HepG2 (cell line): Measurements from ENCODE around the gene RPP14. TPM values are rescaled to one million over a fixed set of nuclear protein-coding genes. Genes with fewer than 3 reads are reported as not detected.

Experiments
- NFIC ChIP-seq: IDR thresholded peaks from 2 replicates; pipeline ENCODE4 v1.6.1; 2012; ENCODE audit warnings: mild to moderate bottlenecking, low read length, inconsistent platforms
- NFYC ChIP-seq: IDR thresholded peaks from 2 replicates; pipeline ENCODE4 v1.6.1; 2016; ENCODE audit warnings: missing genetic modification reagents, missing compliant biosample characterization
- RBFOX2 ChIP-seq: fragments of 200-400 bp; formaldehyde crosslinking; IDR thresholded peaks from 2 replicates; pipeline ENCODE4 v1.6.1; 2017; ENCODE audit warnings: low read depth, mild to moderate bottlenecking, low read length
- THAP11 ChIP-seq: IDR thresholded peaks from 2 replicates; pipeline ENCODE4 v1.6.1; 2016; ENCODE audit warnings: missing biosample characterization, missing genetic modification reagents
- ZNF18 ChIP-seq: sonication (generic); formaldehyde crosslinking; IDR thresholded peaks from 2 replicates; pipeline ENCODE4 v1.8.0; 2022; ENCODE audit warnings: mild to moderate bottlenecking, missing genetic modification reagents; ENCODE audit not compliant: insufficient replicate concordance
- ZNF180 ChIP-seq: sonication (generic); formaldehyde crosslinking; IDR thresholded peaks from 2 replicates; pipeline ENCODE4 v1.4.0; 2020; ENCODE audit warnings: low read depth, missing genetic modification reagents, borderline replicate concordance
- ZNF446 ChIP-seq: sonication (generic); formaldehyde crosslinking; IDR thresholded peaks from 2 replicates; pipeline ENCODE4 v1.5.0; 2020; ENCODE audit warnings: mild to moderate bottlenecking, missing genetic modification reagents
- ZNF580 ChIP-seq: IDR thresholded peaks from 2 replicates; pipeline ENCODE4 v1.6.1; 2016; ENCODE audit warnings: low read depth, borderline replicate concordance
- ZNF691 ChIP-seq: sonication (generic); formaldehyde crosslinking; IDR thresholded peaks from 2 replicates; pipeline ENCODE4 v1.4.0; 2020; ENCODE audit warnings: missing genetic modification reagents, low read depth, mild to moderate bottlenecking, borderline replicate concordance
- ZNF839 ChIP-seq: sonication (generic); formaldehyde crosslinking; IDR thresholded peaks from 2 replicates; pipeline ENCODE4 v1.4.0; 2020; ENCODE audit warnings: missing genetic modification reagents, mild to moderate bottlenecking, borderline replicate concordance
- ZSCAN29 ChIP-seq: sonication (generic); formaldehyde crosslinking; conservative IDR thresholded peaks from 2 replicates; pipeline ENCODE4 v1.4.0; 2020; ENCODE audit warnings: mild to moderate bottlenecking, missing genetic modification reagents
- polyA plus RNA-seq, 8 experiments: library from polyadenylated mRNA; depleted of rRNA in 3 of 8; stranded (reverse) in 7 of 8; unstranded in 1 of 8; fragments of >200 nt; fragmentation: Illumina TruSeq in 4 of 8; extraction: Trizol in 4 of 8; gene quantifications; 2 replicates each; pipeline versions ENCODE4 v1.2.1 to v1.2.3, GENCODE V29; 2011 to 2016; ENCODE audit warnings: low read depth in 4 of 8, missing spikeins in 1 of 8, mixed read lengths in 1 of 8; ENCODE audit not compliant: insufficient read depth in 1 of 8
- total RNA-seq, 5 experiments: library from RNA; depleted of rRNA; stranded (reverse); fragments of >200 nt; fragmentation: Illumina TruSeq; extraction: Trizol; gene quantifications; 2 replicates each; pipeline ENCODE4 v1.2.3, GENCODE V29; 2016; ENCODE audit warnings: low read depth in 1 of 5
- TF ChIP-seq, protein P1 (sequence below): sonication (generic); formaldehyde crosslinking; IDR thresholded peaks from 2 replicates; pipeline ENCODE4 v1.4.0; 2020; ENCODE audit warnings: low read depth, mild to moderate bottlenecking, missing genetic modification reagents
- TF ChIP-seq, protein P2 (sequence below): IDR thresholded peaks from 2 replicates; pipeline ENCODE4 v1.6.1; 2016; ENCODE audit warnings: mild to moderate bottlenecking, missing biosample characterization, missing genetic modification reagents

RPP14 gene
- total and polyA plus RNA-seq, 2 of the 13 experiments (the other 11 are each of a cell fraction or from before 2014, with no cell fraction given) = 15.4 to 16.2 TPM

DNA sequence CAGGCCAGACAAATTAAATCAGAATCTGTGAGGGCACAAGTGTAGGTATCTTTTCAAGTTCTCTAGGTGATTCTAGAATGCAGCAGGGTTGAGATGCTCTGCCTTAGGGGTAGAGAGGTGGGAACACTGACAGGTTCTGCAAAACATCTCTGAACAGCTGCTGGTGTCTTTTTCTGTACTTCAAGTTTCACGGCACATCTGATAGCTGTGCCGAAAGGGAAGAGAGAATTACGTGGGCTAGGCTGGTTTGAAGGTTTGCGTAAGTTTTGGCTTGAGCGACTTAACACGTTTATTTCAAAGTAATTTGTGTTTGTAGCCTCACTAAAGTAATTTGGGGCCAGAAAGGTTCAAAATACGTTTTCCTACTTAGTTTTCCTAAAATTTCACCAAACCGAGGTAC lies 49.1 kb downstream of the RPP14 start (continued):
- no peak for TF ChIP-seq ZNF446
- no peak for TF ChIP-seq NFYC
- no peak for TF ChIP-seq ZNF18 (CRISPR knock-in tag)
- no peak for TF ChIP-seq ZNF580
- TF ChIP-seq ZNF180 (CRISPR knock-in tag) = no peak
- TF ChIP-seq ZNF839 (CRISPR knock-in tag) = no peak
- no peak for TF ChIP-seq ZNF691
- no peak for TF ChIP-seq NFIC
- no peak for TF ChIP-seq THAP11 (CRISPR knock-in tag)
- TF ChIP-seq ZSCAN29 (CRISPR knock-in tag) = no peak
- TF ChIP-seq, protein P1, sequence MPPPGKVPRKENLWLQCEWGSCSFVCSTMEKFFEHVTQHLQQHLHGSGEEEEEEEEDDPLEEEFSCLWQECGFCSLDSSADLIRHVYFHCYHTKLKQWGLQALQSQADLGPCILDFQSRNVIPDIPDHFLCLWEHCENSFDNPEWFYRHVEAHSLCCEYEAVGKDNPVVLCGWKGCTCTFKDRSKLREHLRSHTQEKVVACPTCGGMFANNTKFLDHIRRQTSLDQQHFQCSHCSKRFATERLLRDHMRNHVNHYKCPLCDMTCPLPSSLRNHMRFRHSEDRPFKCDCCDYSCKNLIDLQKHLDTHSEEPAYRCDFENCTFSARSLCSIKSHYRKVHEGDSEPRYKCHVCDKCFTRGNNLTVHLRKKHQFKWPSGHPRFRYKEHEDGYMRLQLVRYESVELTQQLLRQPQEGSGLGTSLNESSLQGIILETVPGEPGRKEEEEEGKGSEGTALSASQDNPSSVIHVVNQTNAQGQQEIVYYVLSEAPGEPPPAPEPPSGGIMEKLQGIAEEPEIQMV (CRISPR knock-in tag) = no peak
- TF ChIP-seq RBFOX2 = no peak
- TF ChIP-seq, protein P2, sequence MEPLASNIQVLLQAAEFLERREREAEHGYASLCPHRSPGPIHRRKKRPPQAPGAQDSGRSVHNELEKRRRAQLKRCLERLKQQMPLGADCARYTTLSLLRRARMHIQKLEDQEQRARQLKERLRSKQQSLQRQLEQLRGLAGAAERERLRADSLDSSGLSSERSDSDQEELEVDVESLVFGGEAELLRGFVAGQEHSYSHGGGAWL (CRISPR knock-in tag) = no peak
